Breast epithelium (tissue), 4 donors: ENCODE data around the gene YWHAH. TPM values are rescaled to one million over a fixed set of nuclear protein-coding genes. Genes with fewer than 3 reads are reported as not detected.

Source experiments
- DNase-seq, 2 donors: peaks; one replicate each; pipeline ENCODE4 v3.0.0-alpha.2; 2019; ENCODE audit warnings: low spot score in 2 of 2
- H3K27ac ChIP-seq, 2 donors: fragments of 200-600 bp; sonication (generic) in 1 of 2; one replicate each; pipeline ENCODE4 v1.5.1; 2016 to 2019; ENCODE audit warnings: mild to moderate bottlenecking in 1 of 2
- H3K27me3 ChIP-seq, 2 donors: fragments of 200-600 bp; sonication (generic) in 1 of 2; one replicate each; pipeline versions ENCODE4 v1.5.1 to v1.6.0; 2017 to 2019; ENCODE audit warnings: control low read depth in 1 of 2, mild to moderate bottlenecking in 1 of 2
- H3K36me3 ChIP-seq: fragments of 200-600 bp; one replicate; pipeline ENCODE4 v1.5.1; 2019
- H3K4me1 ChIP-seq, 2 donors: fragments of 200-600 bp; sonication (generic); one replicate each; pipeline ENCODE4 v1.5.1; 2016 to 2019; ENCODE audit warnings: control low read depth in 1 of 2
- H3K4me3 ChIP-seq, 3 donors: fragments of 200-600 bp; sonication (generic); 1 replicate in 2 of 3; 2 replicates in 1 of 3; pipeline ENCODE4 v1.5.1; 2016 to 2019; ENCODE audit warnings: mild to moderate bottlenecking in 3 of 3, moderate library complexity in 2 of 3
- H3K9me3 ChIP-seq, 2 donors: fragments of 200-600 bp; sonication (generic) in 1 of 2; one replicate each; pipeline ENCODE4 v1.5.1; 2016 to 2019; ENCODE audit warnings: control low read depth in 1 of 2
- CTCF ChIP-seq, 3 donors: fragments of 450-650 bp; IDR thresholded peaks; one replicate each; pipeline ENCODE4 v1.5.1; 2016 to 2017; ENCODE audit warnings: antibody characterized with exemption in 3 of 3, mild to moderate bottlenecking in 3 of 3, moderate library complexity in 3 of 3
- POLR2A ChIP-seq: fragments of 450-650 bp; IDR thresholded peaks from one replicate; pipeline ENCODE4 v1.6.1; 2016; ENCODE audit warnings: antibody characterized with exemption, mild to moderate bottlenecking, moderate library complexity
- POLR2AphosphoS5 ChIP-seq, 3 donors: sonication (generic); formaldehyde crosslinking; IDR thresholded peaks; one replicate each; pipeline ENCODE4 v1.6.1; 2017; ENCODE audit warnings: antibody characterized with exemption in 3 of 3
- intact Hi-C: fragments of 100-400 bp; cut with DNase I; formaldehyde crosslinking; loops from one replicate; pipeline ENCODE4 v1.15.1; 2023; ENCODE audit warnings: low total_unique reads
- total RNA-seq, 3 donors: library from RNA; depleted of rRNA; stranded (reverse); fragments of >200 nt; gene quantifications; one replicate each; pipeline ENCODE4 v1.1.0, GENCODE V29; 2016

YWHAH gene
- total RNA-seq, 3 donors from 2014 or later = 58.7 to 94.3 (median 85.9) TPM

- no peak overlapping the region for H3K27ac ChIP-seq
- TF ChIP-seq CTCF (IDR thresholded peaks at IDR 0.05) (no peak), POLR2A (no peak), POLR2AphosphoS5 (IDR thresholded peaks at IDR 0.05) (no peak)
- intact Hi-C loops = no loop called here
- H3K4me1 ChIP-seq = no peaks in the 10 kb centered on the region
- H3K4me3 ChIP-seq = no peak overlapping the region
- no peak for DNase-seq
- no peaks in the 10 kb centered on the region for H3K36me3 ChIP-seq
- no peaks in the 10 kb centered on the region for H3K9me3 ChIP-seq
- H3K27me3 ChIP-seq = no peaks in the 10 kb centered on the region
These were observed 17.4 kb upstream of the YWHAH start for GRCh38 chr22:31926969-31927368.

- Histone ChIP-seq H3K36me3 (no peaks in the 10 kb centered on the region), H3K27me3 (no peaks in the 10 kb centered on the region), H3K9me3 (no peaks in the 10 kb centered on the region), H3K4me1 (no peaks in the 10 kb centered on the region), H3K27ac (no peak overlapping the region), H3K4me3 (no peak overlapping the region)
- intact Hi-C loops = no loop called here
- TF ChIP-seq POLR2A = no peak
- TF ChIP-seq POLR2AphosphoS5 (IDR thresholded peaks at IDR 0.05) = no peak
- TF ChIP-seq CTCF (IDR thresholded peaks at IDR 0.05) = no peak
- DNase-seq = no peak
These were observed 16.8 kb upstream of the YWHAH start for GRCh38 chr22:31927562-31927961.

GRCh38 chr22:31929167-31929930 is 15.0 kb upstream of the YWHAH start:
- no peak overlapping the region for H3K4me3 ChIP-seq
- no peak overlapping the region for H3K27ac ChIP-seq
- no peaks in the 10 kb centered on the region for H3K9me3 ChIP-seq
- intact Hi-C loops = no loop called here
- H3K36me3 ChIP-seq = no peaks in the 10 kb centered on the region
- no peak for TF ChIP-seq CTCF (IDR thresholded peaks at IDR 0.05)
- no peak for TF ChIP-seq POLR2AphosphoS5 (IDR thresholded peaks at IDR 0.05)
- TF ChIP-seq POLR2A = no peak
- DNase-seq = no peak
- no peaks in the 10 kb centered on the region for H3K27me3 ChIP-seq
- no peaks in the 10 kb centered on the region for H3K4me1 ChIP-seq

- Histone ChIP-seq H3K4me3 (no peak overlapping the region), H3K4me1 (no peaks in the 10 kb centered on the region), H3K27me3 (no peaks in the 10 kb centered on the region), H3K9me3 (no peaks in the 10 kb centered on the region), H3K27ac (no peak overlapping the region), H3K36me3 (no peaks in the 10 kb centered on the region)
- TF ChIP-seq CTCF (IDR thresholded peaks at IDR 0.05) (no peak), POLR2A (no peak), POLR2AphosphoS5 (IDR thresholded peaks at IDR 0.05) (no peak)
- no peak for DNase-seq
- intact Hi-C loops = no loop called here
These were observed 11.5 kb upstream of the YWHAH start for GRCh38 chr22:31932863-31933262.

- Histone ChIP-seq H3K27me3 (no peaks in the 10 kb centered on the region), H3K9me3 (no peaks in the 10 kb centered on the region), H3K4me1 (no peaks in the 10 kb centered on the region), H3K36me3 (no peaks in the 10 kb centered on the region), H3K4me3 (no peak overlapping the region), H3K27ac (no peak overlapping the region)
- DNase-seq = no peak
- intact Hi-C loops = no loop called here
- no peak for TF ChIP-seq POLR2AphosphoS5 (IDR thresholded peaks at IDR 0.05)
- no peak for TF ChIP-seq POLR2A
- TF ChIP-seq CTCF (IDR thresholded peaks at IDR 0.05) = no peak
These were observed 10.9 kb upstream of the YWHAH start for GRCh38 chr22:31933406-31933805.
